ENCODE results near the gene IL1F10. TPM values are rescaled to one million over a fixed set of nuclear protein-coding genes. Genes with fewer than 3 reads are reported as not detected.

The IL1F10 gene
- total RNA-seq, 4 donors from 2014 or later, result 0.53 TPM; not detected in 3

- WGBS, 2 donors, result 10 to 14% methylated on average over 3 of the region's 3 CpGs
- H3K4me3 ChIP-seq, result no peak overlapping the region
- H3K36me3 ChIP-seq, result no peaks in the 10 kb centered on the region
- peak overlapping the region in 2 of 4 donors; percentile 55 to 77 for H3K27ac ChIP-seq
- no peaks in the 10 kb centered on the region for H3K9me3 ChIP-seq
- H3K4me1 ChIP-seq, result peaks cover 13 to 69% (median 16%) of the 10 kb centered on the region in 3 donors
- intact Hi-C loops (cut with DNase I), result no loop called here
- no peak for TF ChIP-seq POLR2A (IDR thresholded peaks at IDR 0.05)
- TF ChIP-seq, protein P1, sequence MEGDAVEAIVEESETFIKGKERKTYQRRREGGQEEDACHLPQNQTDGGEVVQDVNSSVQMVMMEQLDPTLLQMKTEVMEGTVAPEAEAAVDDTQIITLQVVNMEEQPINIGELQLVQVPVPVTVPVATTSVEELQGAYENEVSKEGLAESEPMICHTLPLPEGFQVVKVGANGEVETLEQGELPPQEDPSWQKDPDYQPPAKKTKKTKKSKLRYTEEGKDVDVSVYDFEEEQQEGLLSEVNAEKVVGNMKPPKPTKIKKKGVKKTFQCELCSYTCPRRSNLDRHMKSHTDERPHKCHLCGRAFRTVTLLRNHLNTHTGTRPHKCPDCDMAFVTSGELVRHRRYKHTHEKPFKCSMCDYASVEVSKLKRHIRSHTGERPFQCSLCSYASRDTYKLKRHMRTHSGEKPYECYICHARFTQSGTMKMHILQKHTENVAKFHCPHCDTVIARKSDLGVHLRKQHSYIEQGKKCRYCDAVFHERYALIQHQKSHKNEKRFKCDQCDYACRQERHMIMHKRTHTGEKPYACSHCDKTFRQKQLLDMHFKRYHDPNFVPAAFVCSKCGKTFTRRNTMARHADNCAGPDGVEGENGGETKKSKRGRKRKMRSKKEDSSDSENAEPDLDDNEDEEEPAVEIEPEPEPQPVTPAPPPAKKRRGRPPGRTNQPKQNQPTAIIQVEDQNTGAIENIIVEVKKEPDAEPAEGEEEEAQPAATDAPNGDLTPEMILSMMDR (IDR thresholded peaks at IDR 0.05), result no peak
- DNase-seq, result no peak
- H3K27me3 ChIP-seq, result no peaks in the 10 kb centered on the region
Observed at GRCh38 chr2:113073325-113073834, 5.6 kb downstream of the IL1F10 start.

- intact Hi-C loops (cut with DNase I), result no loop called here
- TF ChIP-seq, protein P1 (IDR thresholded peaks at IDR 0.05), result no peak
- TF ChIP-seq POLR2A (IDR thresholded peaks at IDR 0.05), result no peak
- no peaks in the 10 kb centered on the region for H3K36me3 ChIP-seq
- no peak for DNase-seq
- H3K9me3 ChIP-seq, result no peaks in the 10 kb centered on the region
- no peak overlapping the region for H3K4me3 ChIP-seq
- H3K27ac ChIP-seq, result peak overlapping the region in 2 of 4 donors; percentile 23 to 77
- H3K27me3 ChIP-seq, result no peaks in the 10 kb centered on the region
- H3K4me1 ChIP-seq, result peaks cover 13 to 77% (median 21%) of the 10 kb centered on the region in 3 donors
- 69% methylated on average over 5 of the region's 5 CpGs; no CpG with 5 or more reads in 1 of the 2 donors for WGBS, 2 donors
Observed at GRCh38 chr2:113075030-113075429, 7.3 kb downstream of the IL1F10 start.

- peak overlapping the region in 1 of 4 donors; percentile 77 for H3K27ac ChIP-seq
- no peak for DNase-seq
- no peaks in the 10 kb centered on the region for H3K27me3 ChIP-seq
- no peaks in the 10 kb centered on the region for H3K36me3 ChIP-seq
- no peak overlapping the region for H3K4me3 ChIP-seq
- peaks cover 13 to 77% (median 21%) of the 10 kb centered on the region in 3 donors for H3K4me1 ChIP-seq
- intact Hi-C loops (cut with DNase I), result no loop called here
- 86 to 89% methylated on average over 3 of the region's 3 CpGs for WGBS, 2 donors
- no peaks in the 10 kb centered on the region for H3K9me3 ChIP-seq
- TF ChIP-seq, protein P1 (IDR thresholded peaks at IDR 0.05), result no peak
- no peak for TF ChIP-seq POLR2A (IDR thresholded peaks at IDR 0.05)
Observed at GRCh38 chr2:113075600-113075999, 7.8 kb downstream of the IL1F10 start.

- 67 to 78% methylated on average over 3 of the region's 3 CpGs for WGBS, 2 donors
- Histone ChIP-seq H3K27me3 (no peaks in the 10 kb centered on the region), H3K4me3 (no peak overlapping the region), H3K36me3 (no peaks in the 10 kb centered on the region), H3K4me1 (peaks cover 11 to 78% (median 21%) of the 10 kb centered on the region in 3 donors), H3K9me3 (no peaks in the 10 kb centered on the region), H3K27ac (peak overlapping the region in 3 of 4 donors; percentile 78 to 94 (median 91))
- intact Hi-C loops (cut with DNase I), result no loop called here
- DNase-seq, result no peak
- TF ChIP-seq, protein P1 (IDR thresholded peaks at IDR 0.05), result no peak
- TF ChIP-seq POLR2A (IDR thresholded peaks at IDR 0.05), result no peak
Observed at GRCh38 chr2:113076954-113077669, 9.3 kb downstream of the IL1F10 start.

GRCh38 chr2:113077921-113078320 lies 10.2 kb downstream of the IL1F10 start:
- Histone ChIP-seq H3K9me3 (no peaks in the 10 kb centered on the region), H3K36me3 (no peaks in the 10 kb centered on the region), H3K4me3 (no peak overlapping the region), H3K27me3 (no peaks in the 10 kb centered on the region), H3K27ac (peak overlapping the region; percentile 78 to 94 (median 86)), H3K4me1 (peaks cover 5 to 70% (median 16%) of the 10 kb centered on the region in 3 donors)
- WGBS, 2 donors, result 11 to 53% methylated on average over 1 of the region's 1 CpG
- no peak for DNase-seq
- TF ChIP-seq POLR2A (IDR thresholded peaks at IDR 0.05), result no peak
- TF ChIP-seq, protein P1 (IDR thresholded peaks at IDR 0.05), result no peak
- intact Hi-C loops (cut with DNase I), result no loop called here

All from esophagus squamous epithelium (tissue), 5 donors.